GM12892 (cell line): ENCODE results near the gene MAP2K5.

Source experiments
- DNase-seq: peaks from one replicate; pipeline ENCODE4 v3.0.0; 2011; ENCODE audit not compliant: insufficient read length
- FAIRE-seq: peaks from 2 replicates; lab custom pipeline; 2011; peaks lifted over from hg19 to GRCh38; lab: Jason Lieb, UNC
- POLR2A ChIP-seq: IDR thresholded peaks from 2 replicates; pipeline ENCODE4 v1.6.1; 2011; ENCODE audit warnings: low read depth, low read length, control low read depth
- POLR2AphosphoS5 ChIP-seq: IDR thresholded peaks from 2 replicates; pipeline ENCODE4 v1.6.1; 2011; ENCODE audit warnings: low read depth, low read length, control low read depth
- TAF1 ChIP-seq: IDR thresholded peaks from 2 replicates; pipeline ENCODE4 v1.6.1; 2011; ENCODE audit warnings: low read depth, mild to moderate bottlenecking, control low read depth, low read length, borderline replicate concordance

The MAP2K5 gene

GRCh38 chr15:67850994-67851571, 308.6 kb downstream of the MAP2K5 start:
- no peak for TF ChIP-seq POLR2AphosphoS5
- TF ChIP-seq POLR2A = no peak
- TF ChIP-seq TAF1 = no peak
- FAIRE-seq (no peak), DNase-seq (no peak)

DNA sequence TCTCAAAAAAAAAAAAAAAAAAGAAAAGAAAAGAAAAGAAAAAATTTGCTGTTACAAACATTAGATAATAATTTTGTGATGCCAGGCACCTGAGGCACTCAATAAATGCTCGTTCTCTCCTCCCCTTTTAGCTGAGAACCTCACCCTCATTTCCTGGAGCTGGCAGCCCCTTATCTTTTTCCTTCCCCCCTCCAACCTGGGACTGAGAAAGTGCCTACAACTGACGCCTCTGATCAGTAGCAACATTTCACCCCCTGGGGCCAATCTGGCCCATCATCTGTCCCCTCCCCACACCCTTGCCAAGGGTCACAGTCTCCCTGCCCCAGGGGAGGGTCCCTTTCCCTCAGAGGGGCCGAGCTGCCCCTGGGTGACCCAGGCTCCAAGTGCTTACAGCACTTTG, 309.9 kb downstream of the MAP2K5 start:
- TF ChIP-seq POLR2AphosphoS5 = no peak
- DNase-seq (no peak), FAIRE-seq (no peak)

- FAIRE-seq (no peak), DNase-seq (no peak)
- no peak for TF ChIP-seq POLR2A
- no peak for TF ChIP-seq TAF1
- no peak for TF ChIP-seq POLR2AphosphoS5
These were observed 311.0 kb downstream of the MAP2K5 start for GRCh38 chr15:67853454-67853853.

GRCh38 chr15:67854358-67854757, 311.9 kb downstream of the MAP2K5 start:
- DNase-seq (no peak), FAIRE-seq (no peak)
- TF ChIP-seq POLR2A = no peak
- no peak for TF ChIP-seq TAF1
- no peak for TF ChIP-seq POLR2AphosphoS5

- no peak for TF ChIP-seq POLR2AphosphoS5
- TF ChIP-seq POLR2A = no peak
- no peak for TF ChIP-seq TAF1
These were observed 313.3 kb downstream of the MAP2K5 start for GRCh38 chr15:67855842-67856241.

More at GRCh38 chr15:67855842-67856241, 313.3 kb downstream of the MAP2K5 start:
- DNase-seq (no peak), FAIRE-seq (no peak)
